HG03439 (cell line): ENCODE data around the gene OGDHL.
A peak's percentile ranks its signal among the peaks of the same experiment; 100 is the strongest.
"Not testable (repeated sequence)": the region's sequence is repeated elsewhere in the genome, so short reads cannot be mapped to it uniquely, and the experiment has no call there.

Source experiments
- ATAC-seq: cut with Tn5 transposase; IDR thresholded peaks from one replicate; pipeline ENCODE4 v1.9.1; 2021; ENCODE audit warnings: mild to moderate bottlenecking, moderate library complexity; ENCODE audit not compliant: unreplicated experiment

Gene OGDHL

DNA sequence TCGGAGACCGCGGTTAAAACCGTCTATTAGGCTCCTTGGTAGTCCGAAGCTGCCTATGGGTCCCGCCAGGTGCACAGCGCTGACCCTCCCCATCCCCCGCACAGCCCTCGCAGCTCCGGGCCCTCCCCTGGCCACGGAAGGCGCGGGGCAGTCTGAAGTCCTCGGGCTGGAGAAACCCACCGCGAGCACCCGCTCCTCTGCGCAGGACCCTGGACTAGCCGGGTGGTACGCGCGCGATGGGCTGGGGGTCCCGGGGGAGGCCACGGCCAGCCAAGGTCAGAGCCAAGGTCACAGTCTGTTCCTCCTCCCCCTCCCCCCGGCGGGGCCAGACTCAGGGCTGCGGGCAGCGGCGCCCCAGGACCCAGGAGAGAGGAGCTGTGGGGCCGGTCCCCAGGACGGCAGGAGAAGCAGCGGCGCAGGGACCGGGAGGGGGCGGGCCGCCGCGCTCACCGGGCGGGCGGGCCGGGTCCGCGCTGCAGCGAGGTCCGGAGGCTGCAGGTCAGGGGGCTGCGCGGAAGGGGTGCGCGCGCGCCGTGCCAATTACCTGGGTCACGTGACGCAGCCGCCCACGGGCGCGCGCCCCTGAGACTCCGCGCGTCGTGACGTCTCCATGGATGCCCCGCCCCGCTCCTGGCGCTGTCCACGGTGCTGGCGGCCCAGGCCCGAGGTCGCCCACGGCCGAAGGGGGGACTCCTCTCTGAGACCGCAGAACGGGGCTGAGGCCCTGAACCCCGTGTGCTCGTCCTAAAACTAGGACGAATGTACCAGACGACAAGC, at the start of gene OGDHL:
OGDHL (minus strand) TSS at position 535 of the 777 bp plus-strand sequence. CDS start 3,731 bp downstream, outside the sequence.
- peak; percentile 78 for ATAC-seq

DNA sequence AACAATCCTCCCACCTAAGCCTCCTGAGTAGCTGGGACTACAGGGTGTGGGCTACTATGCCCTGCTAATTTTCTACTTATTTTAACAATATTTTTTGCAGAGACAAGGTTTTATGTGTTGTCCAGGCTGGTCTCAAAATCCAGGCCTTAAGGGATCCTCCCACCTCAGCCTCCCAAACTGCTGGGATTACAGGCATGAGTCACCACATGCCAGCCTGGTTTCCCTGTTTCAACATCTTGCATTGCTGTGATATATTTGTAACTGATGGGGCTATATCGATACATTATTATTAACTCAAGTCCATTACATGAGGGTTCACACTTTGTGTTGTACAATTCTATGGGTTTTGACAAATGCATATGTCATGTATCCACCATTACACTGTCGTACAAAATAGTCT, 41.9 kb upstream of the OGDHL start:
- ATAC-seq = no peak

DNA sequence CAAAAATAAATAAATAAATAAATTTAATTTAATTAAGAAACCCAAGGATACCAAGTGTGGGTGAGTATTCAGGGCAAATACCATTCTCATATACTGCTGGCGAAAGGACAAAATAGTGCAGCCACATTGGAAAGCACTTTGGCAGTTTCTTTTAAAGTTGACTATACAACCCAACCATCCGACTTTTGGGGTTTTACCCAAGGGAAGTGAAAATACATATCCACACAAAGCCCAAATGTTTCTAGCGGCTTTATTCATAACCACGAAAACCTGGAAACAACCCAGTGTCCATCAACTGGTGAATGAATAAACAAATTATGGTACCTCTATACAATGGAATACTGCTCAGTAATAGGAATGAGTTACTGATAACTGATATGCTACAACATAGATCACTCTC, 36.2 kb upstream of the OGDHL start:
- ATAC-seq = no peak

DNA sequence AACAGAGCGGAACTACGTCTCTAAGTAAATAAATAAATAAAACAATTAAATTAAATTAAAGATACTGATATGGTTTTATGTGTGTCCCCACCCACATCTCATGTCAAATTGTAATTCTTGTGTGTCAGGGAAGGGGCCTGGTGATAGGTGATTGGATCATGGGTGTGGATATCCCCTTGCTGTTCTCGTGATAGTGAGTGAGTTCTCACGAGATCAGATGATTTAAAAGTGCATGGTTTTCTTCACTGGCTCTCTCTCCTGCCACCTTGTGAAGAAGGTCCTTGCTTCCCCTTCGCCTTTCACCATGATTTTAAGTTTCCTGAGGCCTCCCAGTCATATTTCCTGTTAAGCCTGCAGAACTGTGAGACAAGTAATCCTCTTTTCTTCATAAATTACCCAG, 29.0 kb upstream of the OGDHL start:
- ATAC-seq = no peak

DNA sequence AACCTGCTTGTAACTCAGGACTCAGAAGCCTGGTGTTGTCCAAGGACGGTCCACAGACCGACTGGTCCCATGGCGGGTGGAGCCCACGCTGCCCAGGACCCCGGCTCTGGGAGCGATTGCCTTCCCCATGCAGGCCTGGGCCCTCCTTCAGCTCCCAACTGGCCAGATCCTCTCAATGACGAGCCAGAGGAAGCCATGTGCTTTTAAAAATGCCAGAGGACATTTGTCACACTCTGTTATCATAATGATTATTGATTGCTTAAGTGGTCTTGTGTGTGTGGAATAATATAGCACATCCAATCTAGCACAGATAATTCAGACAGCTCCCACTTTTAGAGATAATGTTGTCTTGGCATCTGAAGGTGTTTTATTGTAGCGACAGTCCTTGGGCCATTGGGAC, 22.6 kb upstream of the OGDHL start:
- ATAC-seq = no peak

DNA sequence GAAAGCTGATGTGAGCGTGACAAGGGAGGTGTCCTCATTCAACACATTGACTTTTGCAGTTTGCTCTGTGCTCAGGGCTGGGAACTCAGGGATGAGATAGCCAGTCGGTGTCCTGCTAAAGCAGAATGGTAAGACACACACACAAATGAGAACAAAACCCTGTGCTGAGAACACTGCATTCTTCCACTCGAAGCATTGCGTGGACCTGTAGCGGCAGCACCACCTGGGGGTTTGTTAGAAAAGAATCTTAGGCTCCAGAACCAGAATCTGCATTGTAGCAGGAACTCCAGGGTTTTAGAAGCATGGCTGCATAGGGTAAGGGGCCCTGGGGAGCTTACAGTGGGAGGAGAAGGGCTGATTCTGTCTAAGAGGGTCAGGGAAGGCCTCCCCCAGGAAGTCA, 21.5 kb upstream of the OGDHL start:
- ATAC-seq = no peak

DNA sequence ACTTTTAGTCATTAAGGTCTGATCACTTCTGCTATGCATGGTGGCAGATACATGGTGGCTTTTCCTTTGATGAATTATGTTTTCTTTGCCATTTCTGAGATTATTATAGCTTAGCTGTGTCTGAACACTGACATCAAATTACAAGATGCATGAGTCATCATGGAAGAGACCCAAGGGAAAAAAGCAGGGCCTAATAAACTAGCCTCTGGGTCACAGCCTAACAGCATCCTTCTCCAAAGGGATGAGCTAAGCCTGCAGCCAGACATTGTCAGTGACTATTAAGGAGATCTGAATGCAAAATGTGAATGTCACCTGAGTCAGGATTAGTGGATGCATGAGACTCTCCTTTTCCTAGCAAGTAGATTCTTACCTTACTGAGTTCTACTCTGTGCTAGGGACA, 19.1 kb upstream of the OGDHL start:
- ATAC-seq = no peak

DNA sequence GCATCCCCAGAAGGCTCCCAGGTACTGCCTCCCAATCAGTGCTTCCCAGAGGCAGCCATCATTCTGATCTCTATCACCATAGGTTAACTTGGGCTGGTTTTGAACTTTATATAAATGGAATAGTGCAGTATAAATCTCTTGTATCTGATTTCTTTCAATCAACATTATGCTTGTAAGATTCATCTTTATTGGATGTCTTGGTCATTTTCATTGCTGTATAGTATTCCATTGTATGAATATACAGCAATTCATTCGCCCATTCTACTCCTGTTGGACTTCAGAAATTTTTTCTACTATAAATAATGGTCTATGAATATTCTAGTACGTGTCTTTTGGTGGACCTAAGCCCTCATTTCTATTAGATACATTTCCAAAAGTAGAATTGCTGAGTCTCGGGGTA, 16.1 kb upstream of the OGDHL start:
- no peak for ATAC-seq

DNA sequence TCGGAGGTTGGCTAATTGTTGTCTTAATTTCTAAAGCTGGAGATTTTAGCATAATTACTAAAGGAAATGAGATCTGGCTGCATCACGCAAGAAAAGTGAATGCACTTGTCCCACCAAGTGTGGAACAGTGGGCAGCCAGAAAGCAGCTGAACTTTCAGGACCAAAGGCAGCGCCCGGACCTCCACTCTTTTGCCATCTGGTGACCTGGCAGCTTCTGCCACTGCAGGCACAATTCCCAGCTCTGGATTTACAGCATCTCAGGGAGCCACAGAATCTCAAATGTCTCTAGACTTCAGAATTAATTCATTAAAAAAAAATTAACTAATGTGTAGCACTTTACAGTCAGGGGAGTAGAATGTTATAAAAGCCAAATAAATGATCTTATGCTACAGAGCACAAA, 14.7 kb upstream of the OGDHL start:
- ATAC-seq = no peak

DNA sequence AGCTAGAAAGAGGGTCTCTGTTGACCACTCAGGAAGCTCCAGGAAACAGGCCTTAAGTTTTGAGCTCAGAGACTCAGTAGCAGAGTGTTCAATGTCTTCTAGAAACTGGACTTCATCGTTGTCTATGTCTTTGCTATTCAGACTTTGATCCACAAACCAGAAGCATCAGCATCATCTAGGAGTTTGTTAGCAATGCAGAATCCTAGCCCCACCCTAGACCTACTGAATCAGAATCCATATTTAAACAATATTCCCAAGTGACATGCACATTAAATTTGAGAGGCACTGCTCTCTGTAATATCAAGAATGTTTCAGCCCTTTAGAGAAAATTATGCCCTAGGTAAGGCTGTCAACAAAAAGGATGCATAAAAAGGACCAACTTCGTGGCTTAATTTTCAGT, 12.9 kb upstream of the OGDHL start:
- ATAC-seq = no peak

DNA sequence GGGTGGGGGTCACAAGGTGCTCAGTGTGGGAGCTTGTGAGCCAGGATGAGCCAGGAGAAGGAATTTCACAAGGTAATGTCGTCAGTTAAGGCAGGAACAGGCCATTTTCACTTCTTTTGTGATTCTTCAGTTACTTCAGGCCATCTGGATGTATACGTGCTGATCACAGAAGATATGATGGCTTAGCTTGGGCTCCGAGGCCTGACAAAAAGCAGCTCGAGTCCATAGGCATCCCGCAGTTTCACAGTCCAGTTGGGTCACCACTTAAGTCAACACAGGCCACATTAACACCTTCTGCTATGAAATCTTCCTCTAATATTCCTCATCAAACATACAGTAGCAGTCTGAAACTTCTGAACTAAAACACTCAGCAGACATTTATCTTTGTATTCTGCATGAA, 10.8 kb upstream of the OGDHL start:
- ATAC-seq = not testable (repeated sequence)

DNA sequence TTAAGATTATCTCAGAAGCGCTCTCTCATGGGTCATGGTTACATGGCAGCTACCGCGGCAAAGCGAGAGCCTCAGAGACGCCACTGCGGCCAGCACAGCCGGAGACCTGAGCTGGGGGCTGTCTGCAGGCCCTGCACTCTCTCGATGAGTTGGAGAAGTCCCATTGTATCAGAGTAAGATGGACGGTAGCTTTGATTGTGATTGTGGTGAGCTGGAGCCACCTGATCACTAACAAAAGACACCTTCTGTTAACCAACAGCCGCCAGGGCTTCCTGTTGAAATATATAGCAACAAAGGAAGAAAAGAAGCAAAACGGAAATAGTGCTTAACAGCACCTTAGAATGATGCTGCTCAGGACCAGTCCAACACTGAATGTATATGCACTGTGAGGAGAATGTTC, 8.9 kb upstream of the OGDHL start:
- ATAC-seq = not testable (repeated sequence)

DNA sequence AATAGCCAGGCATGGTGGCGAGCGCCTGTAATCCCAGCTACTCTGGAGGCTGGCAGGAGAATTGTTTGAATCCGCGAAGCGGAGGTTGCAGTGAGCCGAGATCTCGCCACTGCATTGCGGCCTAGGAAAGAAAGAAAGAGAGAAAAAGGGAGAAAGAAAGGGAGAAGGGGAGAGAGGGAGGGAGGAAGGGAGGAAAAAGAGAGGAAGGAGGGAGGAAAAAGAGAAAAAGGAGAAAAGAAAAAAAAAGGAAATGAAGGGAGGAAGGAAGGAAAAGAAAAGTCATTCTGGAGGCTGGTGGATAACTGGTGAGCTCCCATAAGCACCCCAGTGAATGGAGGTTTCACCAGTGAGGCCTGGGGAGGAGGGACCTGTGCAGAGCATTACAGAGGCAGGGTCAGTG, 7.6 kb upstream of the OGDHL start:
- no peak for ATAC-seq

DNA sequence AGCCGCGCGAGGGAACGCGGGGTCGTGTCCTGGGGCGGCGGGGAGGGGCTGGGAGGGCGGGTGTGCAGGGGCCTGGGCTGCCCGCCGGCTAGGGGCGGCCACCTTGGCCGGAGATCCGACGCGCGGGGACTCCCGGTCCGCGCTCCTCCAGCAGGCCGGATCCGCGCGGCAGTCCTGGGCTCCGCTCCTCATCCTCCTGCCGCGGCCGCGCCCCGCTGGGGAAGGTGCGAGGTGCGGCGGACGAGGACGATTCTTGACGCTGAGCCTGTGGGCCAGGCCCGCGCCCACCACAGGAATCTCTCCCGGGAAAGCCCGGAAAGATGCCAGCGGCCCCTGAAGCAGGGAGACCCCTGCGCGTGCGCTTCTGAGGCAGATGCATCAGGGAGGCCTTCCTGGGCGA, 6.6 kb upstream of the OGDHL start:
- ATAC-seq = no peak

DNA sequence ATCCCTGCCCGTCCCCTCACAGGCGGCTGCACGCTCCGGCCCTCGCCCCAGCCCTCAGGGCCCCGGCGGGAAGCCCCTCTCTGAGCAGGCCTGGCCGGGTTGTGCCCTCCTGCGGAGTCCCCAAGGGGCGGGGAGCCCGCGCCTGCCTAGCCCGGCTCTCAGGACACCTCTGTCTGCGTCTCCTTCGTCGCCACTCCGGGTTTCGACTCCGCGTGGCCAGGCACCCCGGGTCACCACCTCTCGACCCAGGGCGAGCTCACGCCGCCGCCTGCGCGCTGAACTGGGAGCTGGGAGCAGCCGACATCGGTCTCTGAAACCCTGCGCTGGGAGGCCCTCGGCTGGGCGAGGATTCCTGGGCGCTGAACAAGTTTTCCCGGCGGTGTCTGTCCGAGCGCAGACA, 6.2 kb upstream of the OGDHL start:
- no peak for ATAC-seq

DNA sequence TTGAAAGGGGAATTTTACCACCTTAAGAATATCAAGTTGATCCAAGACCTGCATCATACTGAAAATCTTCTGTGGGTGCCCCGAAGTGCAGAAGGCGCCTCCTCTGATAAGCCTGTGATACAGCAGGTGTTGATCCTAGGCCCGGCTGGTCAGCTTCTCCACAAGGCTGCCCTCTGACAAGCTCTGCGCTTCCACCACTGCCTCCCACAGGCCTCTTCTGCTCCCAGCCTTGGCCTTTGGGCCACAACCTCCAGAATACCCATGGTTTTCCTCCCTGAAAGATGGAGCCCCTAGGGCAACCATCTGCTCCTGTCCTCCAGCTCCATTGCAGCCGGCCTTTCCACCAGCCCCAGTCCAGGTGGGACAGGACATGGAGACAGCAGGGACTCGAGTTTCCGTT, 5.6 kb upstream of the OGDHL start:
- no peak for ATAC-seq

DNA sequence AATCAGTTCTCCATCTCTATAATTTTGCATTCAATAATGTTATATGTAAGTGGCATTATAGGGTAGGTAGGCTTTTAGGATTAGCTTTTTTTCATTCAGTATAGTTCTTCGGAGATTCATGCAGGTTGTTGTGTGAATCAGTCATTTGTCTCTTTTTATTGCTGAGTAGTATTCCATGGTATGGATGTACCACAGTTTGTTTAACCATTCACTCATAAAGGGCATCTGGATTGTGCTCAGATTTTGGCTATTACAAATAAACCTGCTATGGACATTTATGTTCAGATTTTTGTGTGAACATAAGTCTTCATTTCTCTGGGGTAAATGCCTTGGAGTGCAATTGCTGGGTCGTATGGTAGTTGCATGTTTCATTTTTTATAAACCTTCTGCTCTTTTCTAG, 4.4 kb upstream of the OGDHL start:
- no peak for ATAC-seq

DNA sequence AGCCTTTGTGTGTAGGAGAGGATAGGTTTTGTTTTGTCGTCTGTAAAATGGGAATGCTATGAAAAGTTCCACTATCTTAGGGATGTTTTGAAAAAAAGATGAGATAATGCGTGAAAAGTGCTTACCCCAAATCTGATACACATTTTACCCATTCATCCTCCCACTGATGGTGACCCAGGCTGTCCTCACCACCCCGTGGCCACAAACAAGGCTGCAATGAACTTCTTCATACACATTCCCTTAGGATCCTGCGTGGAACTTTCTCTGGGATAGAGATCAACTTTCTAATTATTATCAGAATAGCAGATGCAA, 399 bp upstream of the OGDHL start:
- ATAC-seq = no peak

DNA sequence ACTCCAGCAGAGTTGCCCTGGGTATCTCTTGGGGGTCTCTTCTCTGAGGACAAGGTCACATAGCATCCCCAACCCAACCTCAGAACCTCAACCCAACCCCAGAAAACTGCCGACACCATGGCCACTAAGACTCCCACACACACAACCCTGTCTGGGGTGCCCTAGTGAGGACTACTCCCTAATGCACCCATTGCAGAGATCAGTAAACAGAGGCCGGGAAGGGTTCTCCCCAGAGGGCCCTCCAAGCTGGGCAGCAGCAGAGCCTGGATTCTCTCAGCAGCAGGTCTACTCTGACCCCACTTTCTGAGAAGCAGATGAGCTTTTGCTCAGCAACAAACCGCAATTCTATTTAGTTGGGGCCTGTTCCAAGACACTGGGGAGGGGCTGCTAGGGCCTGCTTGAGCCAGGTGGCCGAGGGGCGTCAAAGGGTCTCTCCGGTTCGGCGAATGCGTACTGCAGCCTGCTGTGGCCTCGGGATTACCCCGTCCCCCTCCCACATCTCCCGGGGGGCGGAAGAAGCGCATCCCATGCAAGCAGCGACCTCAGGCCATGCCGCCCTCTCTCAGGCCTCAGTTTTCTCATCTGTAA, 828 bp downstream of the OGDHL start:
- ATAC-seq = no peak

DNA sequence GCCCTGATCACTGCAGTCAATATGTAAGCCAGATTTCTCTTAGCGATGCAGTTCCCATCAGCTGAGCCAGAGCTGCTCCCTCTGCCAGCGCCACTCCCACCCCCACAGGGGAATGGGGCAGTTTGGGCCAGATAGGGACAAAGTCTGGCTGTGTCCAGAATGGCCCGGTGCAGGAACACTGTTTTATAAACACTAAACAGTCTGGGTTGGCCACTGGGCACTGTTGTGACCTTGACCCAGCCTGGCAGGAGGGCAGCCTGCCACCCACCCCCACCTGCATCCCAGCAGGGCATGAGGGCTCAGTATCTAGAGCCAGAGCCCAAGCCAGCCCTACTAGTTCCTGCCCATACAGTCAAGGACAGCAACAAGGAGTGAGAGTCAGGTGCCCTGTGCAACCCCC, 1.3 kb downstream of the OGDHL start:
- no peak for ATAC-seq

DNA sequence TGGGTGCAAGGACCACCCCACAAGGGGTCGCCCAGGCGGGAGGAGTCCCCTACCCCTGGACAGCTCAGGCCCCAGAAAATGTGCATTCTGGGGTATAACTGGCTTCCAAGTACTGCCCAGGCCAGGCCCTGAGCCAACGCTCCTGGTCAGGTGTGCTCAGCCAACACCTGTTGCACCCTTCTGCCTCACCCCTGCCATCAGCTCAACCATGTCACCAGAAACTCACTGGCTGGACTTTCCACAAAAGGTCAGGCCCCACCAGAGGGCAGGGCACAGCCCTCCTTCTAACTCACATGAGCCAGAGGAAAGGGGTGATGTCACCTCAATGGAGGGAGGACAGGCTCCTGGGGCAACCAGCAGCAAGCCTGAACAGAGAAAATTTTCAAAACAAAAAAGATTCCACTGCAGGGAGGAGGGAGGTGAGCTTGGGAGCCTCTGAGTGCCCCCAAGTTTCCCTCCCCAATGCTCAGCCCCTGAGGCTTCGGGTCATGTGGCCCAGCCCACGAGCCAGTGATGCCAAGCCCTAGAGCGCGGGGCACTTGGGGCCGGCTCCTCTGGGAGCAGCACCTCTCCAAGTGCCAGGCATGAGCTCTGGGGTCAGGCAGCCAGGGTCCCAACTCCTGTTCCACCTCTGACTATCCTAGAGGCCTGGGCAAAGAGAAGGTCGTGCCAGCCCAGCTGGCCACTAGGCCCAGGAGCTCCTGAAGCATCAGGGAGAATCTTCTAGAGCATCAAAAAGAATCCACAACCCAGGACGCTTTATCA, 2.2 kb downstream of the OGDHL start:
- ATAC-seq = no peak

DNA sequence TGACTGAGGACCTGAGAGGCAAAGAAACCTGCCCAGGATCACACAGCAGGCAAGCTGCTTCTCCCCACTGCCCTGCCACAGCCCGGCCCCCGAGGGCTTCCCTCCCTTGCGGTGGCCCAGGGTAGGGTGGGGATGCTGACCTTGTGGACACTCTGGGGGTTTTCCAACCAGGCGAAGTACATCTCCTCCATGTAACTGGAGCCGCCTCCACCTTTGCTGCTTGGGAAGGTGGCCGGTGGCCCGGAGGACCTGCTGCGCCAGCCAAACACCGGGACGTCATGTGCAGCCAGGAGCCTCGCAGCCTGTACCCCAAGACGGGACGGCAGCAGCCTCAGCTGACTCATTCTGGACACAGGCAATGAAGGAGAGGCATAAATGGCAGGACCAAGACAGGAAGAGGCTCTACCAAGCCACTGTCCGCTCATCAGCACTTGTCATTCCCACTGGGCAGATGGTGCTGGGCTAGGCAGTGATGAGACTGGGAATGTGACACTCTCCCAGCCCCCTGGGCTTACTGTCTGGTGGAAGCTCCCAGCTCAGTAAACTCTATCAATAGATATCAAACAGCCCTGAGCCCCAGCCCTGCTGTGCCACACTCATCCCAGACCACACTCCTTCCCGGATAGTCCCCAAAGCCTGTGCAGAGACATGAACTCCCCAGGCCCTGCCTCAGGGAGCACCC, 3.7 kb downstream of the OGDHL start:
- no peak for ATAC-seq
